ENCODE data around the gene TOX3. TPM values are rescaled to one million over a fixed set of nuclear protein-coding genes. Genes with fewer than 3 reads are reported as not detected.

The TOX3 gene
- polyA plus RNA-seq, 2 of the 4 experiments (the other 2 are of a cell fraction), result 0.10 to 2.2 TPM

DNA sequence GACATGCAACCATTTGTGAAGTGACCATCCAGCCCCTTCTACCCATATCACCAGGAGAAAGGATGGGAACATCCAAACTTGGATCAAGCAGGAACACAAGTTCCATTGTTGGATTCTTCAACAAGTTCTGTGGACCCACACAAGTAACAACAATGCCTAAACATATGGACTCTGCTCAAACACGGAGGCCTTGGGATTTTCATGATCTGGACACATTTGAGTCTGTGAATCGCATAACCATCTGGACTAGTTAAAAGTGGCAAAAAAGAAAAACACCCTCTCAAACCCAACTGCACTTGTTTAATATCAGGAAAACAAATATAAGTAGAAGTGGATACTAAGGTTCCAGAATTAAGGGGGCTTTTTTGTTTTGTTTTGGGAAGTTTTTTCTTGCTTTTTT, 70.8 kb downstream of the TOX3 start:
- DNase-seq (ENCODE audit: low read depth in 1 of 2, low spot score in 1 of 2), result no peak
- H3K4me3 ChIP-seq, result no peak overlapping the region
- ATAC-seq, result no peak
- H3K9me3 ChIP-seq, result no peaks in the 10 kb centered on the region
- FAIRE-seq, result no peak
- POLR2A ChIA-PET, result no interaction called here
- CTCF ChIA-PET, result no interaction called here
- no peak overlapping the region for H3K27ac ChIP-seq
- WGBS (ENCODE audit: missing lambda C conversion rate), result 48% methylated on average over 2 of the region's 2 CpGs
- no peak overlapping the region for H3K4me2 ChIP-seq
- TF ChIP-seq EP300 (IDR thresholded peaks at IDR 0.05), result no peak
- TF ChIP-seq KDM1A (IDR thresholded peaks at IDR 0.05; ENCODE audit: low read depth), result no peak
- TF ChIP-seq CHD2 (IDR thresholded peaks at IDR 0.05; ENCODE audit: low read length, partially characterized antibody), result no peak
- TF ChIP-seq HES2 (IDR thresholded peaks at IDR 0.05), result no peak
- TF ChIP-seq RFX5 (IDR thresholded peaks at IDR 0.05), result no peak
- no peak for TF ChIP-seq CBX8 (IDR thresholded peaks at IDR 0.05)
- no peak for TF ChIP-seq PBX3 (IDR thresholded peaks at IDR 0.05)
- TF ChIP-seq FOSB (CRISPR knock-in tag; IDR thresholded peaks at IDR 0.05), result no peak
- TF ChIP-seq, protein P1, sequence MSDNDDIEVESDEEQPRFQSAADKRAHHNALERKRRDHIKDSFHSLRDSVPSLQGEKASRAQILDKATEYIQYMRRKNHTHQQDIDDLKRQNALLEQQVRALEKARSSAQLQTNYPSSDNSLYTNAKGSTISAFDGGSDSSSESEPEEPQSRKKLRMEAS (IDR thresholded peaks at IDR 0.05), result no peak
- no peak for TF ChIP-seq CBX2 (IDR thresholded peaks at IDR 0.05; ENCODE audit: borderline replicate concordance, low read depth)
- no peak for TF ChIP-seq KDM5A (IDR thresholded peaks at IDR 0.05)
- TF ChIP-seq ZSCAN20 (CRISPR knock-in tag; IDR thresholded peaks at IDR 0.05), result no peak
- no peak for TF ChIP-seq ATOH8 (CRISPR knock-in tag; IDR thresholded peaks at IDR 0.05; ENCODE audit: low read depth)
- no peak for TF ChIP-seq GATA3 (IDR thresholded peaks at IDR 0.05; ENCODE audit: borderline replicate concordance)
- TF ChIP-seq HDAC2 (IDR thresholded peaks at IDR 0.05), result no peak
- TF ChIP-seq BCL3 (IDR thresholded peaks at IDR 0.05), result no peak
- TF ChIP-seq, protein P2, sequence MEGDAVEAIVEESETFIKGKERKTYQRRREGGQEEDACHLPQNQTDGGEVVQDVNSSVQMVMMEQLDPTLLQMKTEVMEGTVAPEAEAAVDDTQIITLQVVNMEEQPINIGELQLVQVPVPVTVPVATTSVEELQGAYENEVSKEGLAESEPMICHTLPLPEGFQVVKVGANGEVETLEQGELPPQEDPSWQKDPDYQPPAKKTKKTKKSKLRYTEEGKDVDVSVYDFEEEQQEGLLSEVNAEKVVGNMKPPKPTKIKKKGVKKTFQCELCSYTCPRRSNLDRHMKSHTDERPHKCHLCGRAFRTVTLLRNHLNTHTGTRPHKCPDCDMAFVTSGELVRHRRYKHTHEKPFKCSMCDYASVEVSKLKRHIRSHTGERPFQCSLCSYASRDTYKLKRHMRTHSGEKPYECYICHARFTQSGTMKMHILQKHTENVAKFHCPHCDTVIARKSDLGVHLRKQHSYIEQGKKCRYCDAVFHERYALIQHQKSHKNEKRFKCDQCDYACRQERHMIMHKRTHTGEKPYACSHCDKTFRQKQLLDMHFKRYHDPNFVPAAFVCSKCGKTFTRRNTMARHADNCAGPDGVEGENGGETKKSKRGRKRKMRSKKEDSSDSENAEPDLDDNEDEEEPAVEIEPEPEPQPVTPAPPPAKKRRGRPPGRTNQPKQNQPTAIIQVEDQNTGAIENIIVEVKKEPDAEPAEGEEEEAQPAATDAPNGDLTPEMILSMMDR (IDR thresholded peaks at IDR 0.05), result no peak
- no peaks in the 10 kb centered on the region for H3K4me1 ChIP-seq

GRCh38 chr16:52474679-52475078, 72.3 kb downstream of the TOX3 start:
- WGBS (ENCODE audit: missing lambda C conversion rate), result 53% methylated on average over 4 of the region's 4 CpGs
- ChIA-PET POLR2A (no interaction called here), CTCF (no interaction called here)
- H3K9me3 ChIP-seq, result no peaks in the 10 kb centered on the region
- H3K4me3 ChIP-seq, result no peak overlapping the region
- ATAC-seq (no peak), DNase-seq (ENCODE audit: low read depth in 1 of 2, low spot score in 1 of 2) (no peak), FAIRE-seq (no peak)
- no peak overlapping the region for H3K27ac ChIP-seq
- no peak overlapping the region for H3K4me2 ChIP-seq
- TF ChIP-seq FOXS1 (CRISPR knock-in tag; IDR thresholded peaks at IDR 0.05), result no peak
- no peak for TF ChIP-seq HOXB13 (CRISPR knock-in tag; IDR thresholded peaks at IDR 0.05; ENCODE audit: low read depth)
- H3K4me1 ChIP-seq, result peaks cover 6% of the 10 kb centered on the region; the same call in 1 of the 3 replicates

DNA sequence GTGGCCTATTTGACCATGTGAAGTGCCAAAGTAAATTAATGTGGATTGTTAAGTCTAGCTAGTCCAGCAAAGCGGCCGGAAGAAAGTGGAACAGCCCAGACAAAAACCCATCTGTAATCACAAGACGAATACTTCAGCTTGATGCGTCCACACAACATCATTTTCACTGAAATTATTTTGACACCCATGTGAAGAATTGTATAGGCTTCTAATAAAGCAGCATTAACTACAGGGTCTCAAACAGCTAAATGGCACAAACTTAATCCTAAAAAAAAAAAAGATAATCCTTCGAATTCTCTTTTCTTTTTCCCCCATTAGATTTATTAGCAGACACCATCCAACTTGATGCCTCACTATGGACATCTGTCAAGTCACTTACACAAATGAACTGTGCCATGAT, 73.8 kb downstream of the TOX3 start:
- POLR2A ChIA-PET, result no interaction called here
- 80% methylated on average over 5 of the region's 5 CpGs for WGBS (ENCODE audit: missing lambda C conversion rate)
- DNase-seq (ENCODE audit: low read depth in 1 of 2, low spot score in 1 of 2) (no peak), FAIRE-seq (no peak), ATAC-seq (no peak)
- TF ChIP-seq SREBF2 (IDR thresholded peaks at IDR 0.05), result no peak
- no peak for TF ChIP-seq RFX5 (IDR thresholded peaks at IDR 0.05)
- no peak for TF ChIP-seq HMGXB4 (CRISPR knock-in tag; IDR thresholded peaks at IDR 0.05; ENCODE audit: borderline replicate concordance)
- TF ChIP-seq ESRRA (IDR thresholded peaks at IDR 0.05; ENCODE audit: borderline replicate concordance, low read length), result no peak
- no peak for TF ChIP-seq RNF2 (IDR thresholded peaks at IDR 0.05; ENCODE audit: borderline replicate concordance, low read depth)
- TF ChIP-seq CEBPB (IDR thresholded peaks at IDR 0.05), result no peak
- TF ChIP-seq TP53 (CRISPR knock-in tag; IDR thresholded peaks at IDR 0.05), result no peak
- no peak overlapping the region for H3K4me2 ChIP-seq
- H3K4me1 ChIP-seq, result peaks cover 8% of the 10 kb centered on the region; the same call in 1 of the 3 replicates
- H3K27ac ChIP-seq, result no peak overlapping the region
- no peak overlapping the region for H3K4me3 ChIP-seq
- CTCF ChIA-PET, result no interaction called here
- no peaks in the 10 kb centered on the region for H3K9me3 ChIP-seq
